Natural killer cell (primary cell): ENCODE measurements around the gene UBQLN1. TPM values are rescaled to one million over a fixed set of nuclear protein-coding genes. Genes with fewer than 3 reads are reported as not detected.
"Not testable (repeated sequence)": the region's sequence is repeated elsewhere in the genome, so short reads cannot be mapped to it uniquely, and the experiment has no call there.

Source experiments
- ATAC-seq, 3 donors: fragments of 150-1000 bp in 2 of 3; fragments of 200-7000 bp in 1 of 3; cut with Tn5 transposase; 1 replicate in 1 of 3; 2 replicates in 2 of 3; pipeline ENCODE4 v1.10.0; 2021; ENCODE audit warnings: mild to moderate bottlenecking in 2 of 3, moderate library complexity in 2 of 3
- DNase-seq, 2 donors: peaks; one replicate each; pipeline versions ENCODE4 v3.0.0 to v3.0.0-alpha.2; 2013 to 2021; ENCODE audit warnings: mixed read lengths in 1 of 2
- H3K27ac ChIP-seq: one replicate; pipeline ENCODE4 v1.5.1; 2013; ENCODE audit warnings: mild to moderate bottlenecking, low read length
- H3K27me3 ChIP-seq: one replicate; pipeline ENCODE4 v1.6.1; 2013; ENCODE audit warnings: low read length; ENCODE audit not compliant: control insufficient read depth, insufficient read depth
- H3K36me3 ChIP-seq: one replicate; pipeline ENCODE4 v1.6.1; 2013; ENCODE audit warnings: low read length; ENCODE audit not compliant: control insufficient read depth, insufficient read depth
- H3K4me1 ChIP-seq: one replicate; pipeline ENCODE4 v1.6.1; 2013; ENCODE audit warnings: low read length; ENCODE audit not compliant: control insufficient read depth, insufficient read depth
- H3K4me3 ChIP-seq: one replicate; pipeline ENCODE4 v1.5.1; 2013; ENCODE audit warnings: low read length
- H3K9me3 ChIP-seq: one replicate; pipeline ENCODE4 v1.6.1; 2013; ENCODE audit warnings: low read length; ENCODE audit not compliant: control insufficient read depth, insufficient read depth
- H3K27ac Mint-ChIP-seq, 2 donors: one replicate each; pipeline ENCODE4 v1.8.0; 2022; ENCODE audit warnings: mild to moderate bottlenecking in 2 of 2, mixed read lengths in 2 of 2, moderate library complexity in 1 of 2
- H3K27me3 Mint-ChIP-seq, 2 donors: one replicate each; pipeline ENCODE4 v1.8.0; 2022; ENCODE audit warnings: low read depth in 2 of 2, mixed read lengths in 2 of 2
- H3K36me3 Mint-ChIP-seq: one replicate; pipeline ENCODE4 v1.8.0; 2022; ENCODE audit warnings: mixed read lengths
- H3K4me1 Mint-ChIP-seq, 2 donors: one replicate each; pipeline ENCODE4 v1.8.0; 2022; ENCODE audit warnings: mixed read lengths in 2 of 2
- H3K4me3 Mint-ChIP-seq: one replicate; pipeline ENCODE4 v1.8.0; 2022; ENCODE audit warnings: mild to moderate bottlenecking, moderate library complexity, mixed read lengths
- H3K9me3 Mint-ChIP-seq, 2 donors: one replicate each; pipeline ENCODE4 v1.8.0; 2022; ENCODE audit warnings: mixed read lengths in 2 of 2
- CTCF ChIP-seq: fragments of 200-600 bp; IDR thresholded peaks from one replicate; pipeline ENCODE4 v1.8.0; 2022; ENCODE audit warnings: antibody characterized with exemption
- WGBS: methylation state at CpG from one replicate; pipeline ENCODE4 v1.1.7; 2013; ENCODE audit warnings: missing lambda C conversion rate; ENCODE audit not compliant: insufficient coverage; 5-methylcytosine and 5-hydroxymethylcytosine counted together
- intact Hi-C: fragments of 100-400 bp; cut with micrococcal nuclease; formaldehyde crosslinking; loops from one replicate; pipeline ENCODE4 v1.14.2; 2022
- total RNA-seq, 4 donors: library from RNA; stranded (reverse); fragments of 120-200 nt in 1 of 4; gene quantifications; one replicate each; pipeline versions ENCODE4 v1.2.3 to v1.2.4, GENCODE V29; 2013 to 2022

The UBQLN1 gene
- total RNA-seq, 3 donors from 2014 or later (not counting 1 experiment from before 2014, with no cell fraction given) = 137 to 151 (median 141) TPM

DNA sequence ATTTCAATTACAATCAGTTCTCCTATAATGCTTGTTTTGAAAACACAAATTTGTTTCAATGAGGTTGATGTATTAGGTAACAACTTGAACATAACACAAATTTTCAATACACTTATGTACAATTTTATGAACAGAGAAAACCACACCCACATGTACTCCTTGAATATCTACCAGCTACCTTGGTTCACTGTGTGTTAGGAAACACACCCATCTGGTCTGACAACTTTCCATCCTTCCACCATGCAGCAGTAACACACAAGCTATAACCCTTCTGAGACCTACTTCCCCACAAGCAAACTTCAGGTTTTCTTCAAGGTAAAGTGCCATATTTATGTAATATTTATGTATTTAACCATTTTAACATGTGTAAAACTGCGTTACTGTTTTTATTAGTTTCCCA lies 36.4 kb upstream of the UBQLN1 start:
- H3K4me3 ChIP-seq = no peak overlapping the region
- no peaks in the 10 kb centered on the region for H3K9me3 Mint-ChIP-seq
- no peaks in the 10 kb centered on the region for H3K4me1 ChIP-seq
- no peaks in the 10 kb centered on the region for H3K36me3 Mint-ChIP-seq
- no peak overlapping the region for H3K4me3 Mint-ChIP-seq
- H3K27ac Mint-ChIP-seq = no peak overlapping the region
- no peaks in the 10 kb centered on the region for H3K9me3 ChIP-seq
- no peaks in the 10 kb centered on the region for H3K27me3 ChIP-seq
- H3K27me3 Mint-ChIP-seq = no peaks in the 10 kb centered on the region
- H3K27ac ChIP-seq = no peak overlapping the region
- no peak for TF ChIP-seq CTCF
- ATAC-seq = no peak
- H3K36me3 ChIP-seq = no peaks in the 10 kb centered on the region
- WGBS = no CpG with 5 or more reads among the region's 1 CpG
- no peaks in the 10 kb centered on the region for H3K4me1 Mint-ChIP-seq
- DNase-seq = no peak
- intact Hi-C loops = no loop called here

GRCh38 chr9:83733739-83734138 lies 26.0 kb upstream of the UBQLN1 start:
- Mint-ChIP-seq H3K27me3 (peaks cover 5 to 19% of the 10 kb centered on the region in 2 donors), H3K27ac (no peak overlapping the region), H3K9me3 (no peaks in the 10 kb centered on the region), H3K4me3 (no peak overlapping the region), H3K36me3 (no peaks in the 10 kb centered on the region), H3K4me1 (no peaks in the 10 kb centered on the region)
- TF ChIP-seq CTCF = no peak
- Histone ChIP-seq H3K36me3 (no peaks in the 10 kb centered on the region), H3K4me3 (no peak overlapping the region), H3K9me3 (no peaks in the 10 kb centered on the region), H3K4me1 (no peaks in the 10 kb centered on the region), H3K27me3 (no peaks in the 10 kb centered on the region), H3K27ac (no peak overlapping the region)
- ATAC-seq (no peak), DNase-seq (no peak)
- 95% methylated on average over 3 of the region's 4 CpGs for WGBS
- intact Hi-C loops = no loop called here

- intact Hi-C loops, ATAC-seq, H3K4me3 Mint-ChIP-seq, H3K4me3 ChIP-seq, H3K36me3 ChIP-seq, H3K36me3 Mint-ChIP-seq, H3K9me3 ChIP-seq, H3K4me1 ChIP-seq, H3K27me3 ChIP-seq, H3K27ac Mint-ChIP-seq, DNase-seq, H3K9me3 Mint-ChIP-seq, H3K4me1 Mint-ChIP-seq, H3K27ac ChIP-seq, H3K27me3 Mint-ChIP-seq: not testable (repeated sequence)
- 100% methylated on average over 4 of the region's 22 CpGs for WGBS
Measured at GRCh38 chr9:83728591-83729368, 21.0 kb upstream of the UBQLN1 start.

DNA sequence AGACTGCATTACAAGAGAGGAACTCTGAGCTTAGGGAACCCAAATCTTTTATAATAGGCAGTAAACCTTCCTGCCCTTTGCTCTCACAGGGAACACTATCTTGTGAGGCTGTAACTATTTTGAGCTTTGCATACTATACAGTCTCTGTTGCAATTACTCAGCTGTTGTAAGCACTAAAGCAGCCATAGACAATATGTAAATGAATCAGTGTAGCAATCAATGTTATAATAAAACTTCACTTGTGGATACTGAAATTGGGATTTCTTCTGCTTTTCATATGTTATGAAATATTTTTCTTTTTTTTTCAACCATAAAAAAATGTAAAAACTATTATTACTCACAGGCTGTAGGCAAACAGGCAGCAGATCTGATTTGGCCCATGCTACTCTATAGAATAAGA lies 16.7 kb upstream of the UBQLN1 start:
- ATAC-seq = no peak
- TF ChIP-seq CTCF = no peak

More for the DNA sequence above, 16.7 kb upstream of the UBQLN1 start:
- H3K27me3 ChIP-seq = peaks cover 3% of the 10 kb centered on the region
- peaks cover 0 to 10% of the 10 kb centered on the region in 2 donors for H3K27me3 Mint-ChIP-seq
- H3K27ac ChIP-seq = no peak overlapping the region
- H3K9me3 ChIP-seq = peaks cover 4% of the 10 kb centered on the region
- H3K36me3 ChIP-seq = no peaks in the 10 kb centered on the region
- no peaks in the 10 kb centered on the region for H3K9me3 Mint-ChIP-seq
- intact Hi-C loops = no loop called here
- no peak overlapping the region for H3K4me3 Mint-ChIP-seq
- H3K4me3 ChIP-seq = no peak overlapping the region
- no peaks in the 10 kb centered on the region for H3K36me3 Mint-ChIP-seq
- no peaks in the 10 kb centered on the region for H3K4me1 ChIP-seq
- no peak overlapping the region for H3K27ac Mint-ChIP-seq
- no peaks in the 10 kb centered on the region for H3K4me1 Mint-ChIP-seq
- DNase-seq = no peak
